Right lobe of liver (tissue), 6 donors: Measurements from ENCODE around the gene PRUNE1. TPM values are rescaled to one million over a fixed set of nuclear protein-coding genes. Genes with fewer than 3 reads are reported as not detected.
A peak's percentile ranks its signal among the peaks of the same experiment; 100 is the strongest.

Experiments
- ATAC-seq, 4 donors: fragments of 200-7000 bp; cut with Tn5 transposase; one replicate each; pipeline ENCODE4 v1.9.1; 2020; ENCODE audit warnings: mild to moderate bottlenecking in 4 of 4, moderate library complexity in 4 of 4
- DNase-seq, 3 donors: peaks; one replicate each; pipeline ENCODE4 v3.0.0-alpha.2; 2020
- H3K27ac ChIP-seq, 3 donors: fragments of 200-600 bp; one replicate each; pipeline ENCODE4 v1.8.0; 2022
- H3K27me3 ChIP-seq, 2 donors: fragments of 200-600 bp; one replicate each; pipeline ENCODE4 v1.8.0; 2022
- H3K36me3 ChIP-seq, 4 donors: fragments of 200-600 bp; sonication (generic) in 1 of 4; one replicate each; pipeline versions ENCODE4 v1.5.1 to v1.8.0; 2017 to 2022; ENCODE audit warnings: control low read depth in 1 of 4
- H3K4me1 ChIP-seq, 4 donors: fragments of 200-600 bp; sonication (generic) in 1 of 4; one replicate each; pipeline versions ENCODE4 v1.5.1 to v1.8.0; 2017 to 2022; ENCODE audit warnings: control low read depth in 1 of 4
- H3K4me3 ChIP-seq, 3 donors: fragments of 200-600 bp; one replicate each; pipeline ENCODE4 v1.8.0; 2022
- H3K9me3 ChIP-seq, 4 donors: fragments of 200-600 bp; sonication (generic) in 1 of 4; one replicate each; pipeline versions ENCODE4 v1.5.1 to v1.8.0; 2017 to 2022; ENCODE audit warnings: control low read depth in 1 of 4
- POLR2A ChIP-seq: fragments of 450-650 bp; IDR thresholded peaks from one replicate; pipeline ENCODE4 v1.6.1; 2017; ENCODE audit warnings: antibody characterized with exemption, mild to moderate bottlenecking
- WGBS: methylation state at CpG from one replicate; pipeline ENCODE4 v1.1.6; 2018; ENCODE audit warnings: low coverage, low lambda C conversion rate; ENCODE audit not compliant: insufficient coverage; ENCODE audit errors: missing lambda C conversion rate; 5-methylcytosine and 5-hydroxymethylcytosine counted together
- intact Hi-C, 2 donors: fragments of 100-400 bp; cut with DNase I; formaldehyde crosslinking; loops; one replicate each; pipeline versions ENCODE4 v1.11.2 to v1.14.1; 2022
- total RNA-seq, 6 experiments: library from RNA; depleted of rRNA in 2 of 6; stranded (reverse); fragments of >200 nt in 2 of 6; fragmentation: NEBNext Ultra II Directional in 3 of 6; extraction: Animal tissue kit (Norgen Biotek cat#: 25700) in 3 of 6; gene quantifications; one replicate each; pipeline versions ENCODE4 v1.1.0 to v1.2.4, GENCODE V29; 2016 to 2023
- TF ChIP-seq, protein P1 (sequence below), 4 donors: fragments of 200-600 bp in 3 of 4; fragments of 450-650 bp in 1 of 4; IDR thresholded peaks; one replicate each; pipeline versions ENCODE4 v1.5.1 to v1.8.0; 2016 to 2022; ENCODE audit warnings: antibody characterized with exemption in 4 of 4, mild to moderate bottlenecking in 2 of 4
- donor health status: DM: no; HTN: yes; CAD: no.
- donor health status: DM: no; HTN: no; CAD: no.
- donor health status: DM: no; HTN: no; CAD: no.
- donor health status: DM: no; HTN: yes; CAD: no.
- donor health status: DM: no; HTN: yes; CAD: no.

The PRUNE1 gene
- total RNA-seq, 6 experiments from 2014 or later, result 4.7 to 12.0 (median 10.1) TPM

DNA sequence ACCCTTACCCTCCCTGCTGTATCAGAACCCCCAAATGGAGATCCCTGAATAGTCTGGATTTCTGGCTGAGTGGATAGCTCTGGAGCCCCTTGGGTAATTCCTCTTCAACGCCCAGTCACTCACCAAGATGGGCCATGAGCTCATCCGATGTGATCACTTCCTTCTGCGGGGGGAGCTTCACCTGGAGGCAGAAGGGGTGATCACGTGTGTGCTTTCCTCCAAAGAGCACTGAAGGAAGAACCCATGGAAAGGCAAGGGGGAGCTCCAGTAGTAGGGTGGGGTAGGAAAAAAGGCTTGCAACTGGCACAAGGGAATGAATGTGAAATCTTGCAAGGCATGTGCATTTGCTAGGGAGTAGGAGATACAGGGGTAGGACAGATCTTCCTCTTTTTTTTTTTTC lies 6.6 kb upstream of the PRUNE1 start:
- H3K4me3 ChIP-seq, result no peak overlapping the region
- no peak for ATAC-seq
- peaks cover 0 to 37% (median 13%) of the 10 kb centered on the region in 4 donors for H3K36me3 ChIP-seq
- H3K27me3 ChIP-seq, result no peaks in the 10 kb centered on the region
- intact Hi-C loops, result no loop called here
- 53% methylated on average over 2 of the region's 4 CpGs for WGBS
- peaks cover 0 to 29% (median 14%) of the 10 kb centered on the region in 4 donors for H3K4me1 ChIP-seq
- H3K27ac ChIP-seq, result no peak overlapping the region
- no peak for DNase-seq
- no peaks in the 10 kb centered on the region for H3K9me3 ChIP-seq
- no peak for TF ChIP-seq POLR2A
- TF ChIP-seq, protein P1, sequence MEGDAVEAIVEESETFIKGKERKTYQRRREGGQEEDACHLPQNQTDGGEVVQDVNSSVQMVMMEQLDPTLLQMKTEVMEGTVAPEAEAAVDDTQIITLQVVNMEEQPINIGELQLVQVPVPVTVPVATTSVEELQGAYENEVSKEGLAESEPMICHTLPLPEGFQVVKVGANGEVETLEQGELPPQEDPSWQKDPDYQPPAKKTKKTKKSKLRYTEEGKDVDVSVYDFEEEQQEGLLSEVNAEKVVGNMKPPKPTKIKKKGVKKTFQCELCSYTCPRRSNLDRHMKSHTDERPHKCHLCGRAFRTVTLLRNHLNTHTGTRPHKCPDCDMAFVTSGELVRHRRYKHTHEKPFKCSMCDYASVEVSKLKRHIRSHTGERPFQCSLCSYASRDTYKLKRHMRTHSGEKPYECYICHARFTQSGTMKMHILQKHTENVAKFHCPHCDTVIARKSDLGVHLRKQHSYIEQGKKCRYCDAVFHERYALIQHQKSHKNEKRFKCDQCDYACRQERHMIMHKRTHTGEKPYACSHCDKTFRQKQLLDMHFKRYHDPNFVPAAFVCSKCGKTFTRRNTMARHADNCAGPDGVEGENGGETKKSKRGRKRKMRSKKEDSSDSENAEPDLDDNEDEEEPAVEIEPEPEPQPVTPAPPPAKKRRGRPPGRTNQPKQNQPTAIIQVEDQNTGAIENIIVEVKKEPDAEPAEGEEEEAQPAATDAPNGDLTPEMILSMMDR (IDR thresholded peaks at IDR 0.05), result no peak

DNA sequence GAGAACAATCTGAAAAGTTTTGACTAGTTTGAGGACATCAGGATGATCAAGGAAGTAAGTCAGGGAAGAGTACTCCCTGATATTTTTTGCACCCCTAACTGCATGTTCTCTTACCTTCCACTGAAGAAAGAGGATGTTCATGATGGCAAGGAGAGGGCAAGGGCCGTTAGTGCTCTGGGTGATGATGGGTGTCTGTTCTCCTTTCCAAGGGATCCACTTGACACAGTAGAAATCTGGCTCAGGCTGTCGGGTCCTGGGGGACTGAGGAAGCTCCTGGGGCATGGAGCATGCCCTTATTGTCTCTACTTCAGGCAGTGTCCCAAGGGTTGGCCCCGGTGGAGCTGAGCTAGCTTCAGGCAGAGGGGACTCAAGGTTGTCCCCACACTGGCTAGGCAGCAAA lies 6.2 kb upstream of the PRUNE1 start:
- ATAC-seq (no peak), DNase-seq (no peak)
- intact Hi-C loops, result no loop called here
- WGBS, result 43% methylated on average over 1 of the region's 3 CpGs
- Histone ChIP-seq H3K9me3 (no peaks in the 10 kb centered on the region), H3K27me3 (no peaks in the 10 kb centered on the region), H3K27ac (no peak overlapping the region), H3K36me3 (peaks cover 0 to 33% (median 12%) of the 10 kb centered on the region in 4 donors), H3K4me1 (peaks cover 0 to 32% (median 14%) of the 10 kb centered on the region in 4 donors), H3K4me3 (no peak overlapping the region)
- no peak for TF ChIP-seq POLR2A

DNA sequence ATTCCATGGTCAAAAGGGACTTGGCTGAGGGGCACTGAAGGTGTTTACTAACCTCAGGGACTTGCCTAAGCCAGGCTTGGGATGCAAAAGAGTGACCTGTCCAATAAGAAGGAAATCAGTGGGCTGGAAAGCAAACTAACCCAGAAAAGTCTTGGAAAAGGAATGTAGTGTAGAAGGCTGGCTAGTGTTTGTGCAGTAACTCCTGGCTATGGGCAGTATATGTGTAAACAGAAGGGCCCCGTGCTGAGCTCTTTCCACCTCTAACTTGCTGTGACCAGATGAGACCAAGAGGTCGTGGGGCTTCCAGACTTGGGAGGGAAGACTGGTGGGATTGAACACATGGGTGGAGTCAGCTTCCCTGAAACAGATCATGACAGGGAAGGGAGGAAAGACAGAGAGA lies 5.6 kb upstream of the PRUNE1 start:
- no peak for ATAC-seq
- Histone ChIP-seq H3K4me3 (no peak overlapping the region), H3K9me3 (no peaks in the 10 kb centered on the region), H3K27ac (no peak overlapping the region), H3K27me3 (no peaks in the 10 kb centered on the region), H3K36me3 (peaks cover 0 to 27% (median 10%) of the 10 kb centered on the region in 4 donors), H3K4me1 (peaks cover 0 to 38% (median 17%) of the 10 kb centered on the region in 4 donors)
- WGBS, result 21% methylated on average over 2 of the region's 2 CpGs
- DNase-seq, result no peak
- intact Hi-C loops, result no loop called here
- TF ChIP-seq POLR2A, result no peak
- TF ChIP-seq, protein P1 (IDR thresholded peaks at IDR 0.05), result no peak

DNA sequence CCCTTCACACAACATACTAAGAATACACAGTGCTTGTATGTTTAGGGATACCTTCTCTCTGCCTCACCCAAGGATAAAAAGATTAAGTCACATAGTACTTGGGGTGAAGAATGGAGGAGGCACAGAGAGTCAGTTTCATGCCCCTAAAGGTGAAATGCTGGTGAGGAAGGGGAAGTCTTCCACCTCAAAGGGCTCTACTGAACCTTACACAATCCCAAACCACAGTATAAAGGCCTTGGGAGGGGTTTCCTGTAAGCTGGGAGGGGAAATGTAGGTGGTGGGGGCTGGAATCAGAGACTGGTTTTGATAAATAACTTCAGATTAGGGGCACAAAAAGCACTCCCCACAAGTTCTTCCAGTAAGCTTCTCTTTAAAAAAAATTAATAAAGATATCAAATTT lies 5.1 kb upstream of the PRUNE1 start:
- no peaks in the 10 kb centered on the region for H3K9me3 ChIP-seq
- H3K27me3 ChIP-seq, result no peaks in the 10 kb centered on the region
- ATAC-seq, result no peak
- peaks cover 0 to 21% (median 8%) of the 10 kb centered on the region in 4 donors for H3K36me3 ChIP-seq
- no peak overlapping the region for H3K27ac ChIP-seq
- intact Hi-C loops, result no loop called here
- no peak overlapping the region for H3K4me3 ChIP-seq
- TF ChIP-seq, protein P1 (IDR thresholded peaks at IDR 0.05), result no peak
- TF ChIP-seq POLR2A, result no peak
- peaks cover 0 to 42% (median 19%) of the 10 kb centered on the region in 4 donors for H3K4me1 ChIP-seq
- DNase-seq, result no peak

DNA sequence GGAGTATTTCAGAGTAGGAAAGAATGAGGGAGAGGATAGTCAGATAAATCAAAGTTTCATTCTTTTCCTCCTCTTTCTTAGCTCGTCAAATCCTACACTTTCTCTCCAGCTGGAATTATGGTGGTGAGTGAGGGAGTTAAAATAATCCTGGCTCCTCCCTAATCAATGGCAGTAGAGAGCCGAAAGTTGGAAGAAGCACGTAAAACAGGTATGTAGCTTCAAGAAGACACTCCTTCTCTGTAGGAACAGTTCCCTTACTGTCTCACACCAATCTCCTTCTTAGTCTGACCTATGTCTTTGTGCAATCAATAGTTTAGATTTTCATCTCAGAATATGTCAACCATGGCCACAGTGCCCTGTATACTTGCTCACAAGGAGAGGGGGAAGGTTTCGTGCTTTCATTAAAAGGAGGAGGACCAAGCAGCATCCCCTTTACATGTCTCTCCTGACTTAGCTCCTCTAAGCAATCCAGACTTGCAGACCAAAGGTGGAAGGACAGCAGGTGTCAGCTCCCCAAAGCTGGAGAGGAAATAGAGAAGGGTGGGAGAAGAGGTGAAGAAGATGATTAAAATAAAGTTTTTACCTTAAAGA lies 2.4 kb upstream of the PRUNE1 start:
- Histone ChIP-seq H3K4me3 (peak overlapping the region; percentile 44 to 64 (median 58)), H3K27me3 (no peaks in the 10 kb centered on the region), H3K9me3 (no peaks in the 10 kb centered on the region), H3K4me1 (peaks cover 0 to 55% (median 19%) of the 10 kb centered on the region in 4 donors), H3K27ac (peak overlapping the region; percentile 75 to 89 (median 88)), H3K36me3 (no peaks in the 10 kb centered on the region)
- DNase-seq (no peak), ATAC-seq (no peak)
- no peak for TF ChIP-seq POLR2A
- TF ChIP-seq, protein P1 (IDR thresholded peaks at IDR 0.05), result no peak
- intact Hi-C loops, result no loop called here
- 13% methylated on average over 4 of the region's 4 CpGs for WGBS
